Body of pancreas (tissue), 4 donors: ENCODE data around the gene ABCC4. TPM values are rescaled to one million over a fixed set of nuclear protein-coding genes. Genes with fewer than 3 reads are reported as not detected.
"Not testable (repeated sequence)": the region's sequence is repeated elsewhere in the genome, so short reads cannot be mapped to it uniquely, and the experiment has no call there.

Experiments used
- ATAC-seq: fragments of 150-250 bp; one replicate; pipeline ENCODE4 v1.9.1; 2016
- DNase-seq, 4 donors: peaks; one replicate each; pipeline ENCODE4 v3.0.0-alpha.2; 2019
- H3K27ac ChIP-seq, 4 donors: fragments of 200-600 bp; sonication (generic); 1 replicate in 3 of 4; 2 replicates in 1 of 4; pipeline versions ENCODE4 v1.5.1 to v1.6.1; 2016 to 2019; ENCODE audit warnings: mild to moderate bottlenecking in 1 of 4, mixed read lengths in 1 of 4, moderate library complexity in 1 of 4
- H3K27me3 ChIP-seq, 2 donors: fragments of 200-600 bp; sonication (generic); one replicate each; pipeline ENCODE4 v1.6.0; 2016; ENCODE audit warnings: mild to moderate bottlenecking in 1 of 2
- H3K36me3 ChIP-seq, 2 donors: fragments of 200-600 bp; sonication (generic); replicated peaks in 1 of 2; 2 replicates each; pipeline ENCODE4 v1.5.1; 2016; ENCODE audit warnings: low read depth in 2 of 2; ENCODE audit not compliant: insufficient read depth in 1 of 2
- H3K4me1 ChIP-seq: fragments of 200-600 bp; sonication (generic); one replicate; pipeline ENCODE4 v1.6.0; 2016
- H3K4me3 ChIP-seq, 2 donors: fragments of 200-600 bp; sonication (generic); 1 replicate in 1 of 2; 2 replicates in 1 of 2; pipeline ENCODE4 v1.5.1; 2016 to 2019
- H3K9me3 ChIP-seq, 3 donors: fragments of 200-600 bp; sonication (generic); 1 replicate in 2 of 3; 2 replicates in 1 of 3; pipeline ENCODE4 v1.5.1; 2016
- POLR2A ChIP-seq, 3 donors: fragments of 450-650 bp; IDR thresholded peaks; one replicate each; pipeline ENCODE4 v1.6.1; 2016; ENCODE audit warnings: antibody characterized with exemption in 3 of 3, mild to moderate bottlenecking in 2 of 3
- WGBS, 2 donors: methylation state at CpG; one replicate each; pipeline ENCODE4 v1.1.5; 2017; 5-methylcytosine and 5-hydroxymethylcytosine counted together
- intact Hi-C: fragments of 100-400 bp; cut with DNase I; formaldehyde crosslinking; loops from one replicate; pipeline ENCODE4 v1.15.1; 2023
- total RNA-seq, 2 donors: library from RNA; depleted of rRNA; stranded (reverse); fragments of >200 nt; gene quantifications; one replicate each; pipeline ENCODE4 v1.1.0, GENCODE V29; 2016
- TF ChIP-seq, protein P1 (sequence below), 7 experiments: fragments of 450-650 bp in 4 of 7; fragments of 200-600 bp in 3 of 7; sonication (generic) in 3 of 7; IDR thresholded peaks; one replicate each; pipeline ENCODE4 v1.5.1; 2016 to 2019; ENCODE audit warnings: antibody characterized with exemption in 7 of 7

The ABCC4 gene
- total RNA-seq, 2 donors from 2014 or later = 5.4 to 6.6 TPM

DNA sequence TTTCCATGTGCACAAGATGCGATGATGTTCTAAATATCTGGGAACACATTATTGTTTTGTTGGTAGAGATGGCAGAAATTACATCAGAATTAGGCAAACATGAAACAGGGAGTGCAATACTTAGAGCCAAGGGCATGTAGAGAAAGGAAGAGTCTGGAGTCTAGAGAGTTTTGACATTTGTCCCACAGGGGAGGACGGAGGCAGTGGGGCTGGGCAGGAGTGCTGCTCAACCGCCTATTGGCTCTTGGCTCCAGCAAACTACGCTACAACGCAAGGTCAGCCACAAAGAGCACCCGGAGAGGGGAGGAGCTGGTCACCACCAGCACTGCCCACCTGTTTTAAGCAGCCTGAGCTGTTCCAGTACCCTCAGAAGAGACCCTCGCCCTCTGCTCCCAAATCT lies 108.3 kb downstream of the ABCC4 start:
- intact Hi-C loops = loop anchor here (5.0 to 10.0 kb wide), 3 partner anchors 102 to 209 kb away; no protein-coding TSS in a partner anchor
- ATAC-seq (no peak), DNase-seq (no peak)
- WGBS, 2 donors = 81 to 82% methylated on average over 5 to 7 of the region's 7 CpGs
- TF ChIP-seq, protein P1, sequence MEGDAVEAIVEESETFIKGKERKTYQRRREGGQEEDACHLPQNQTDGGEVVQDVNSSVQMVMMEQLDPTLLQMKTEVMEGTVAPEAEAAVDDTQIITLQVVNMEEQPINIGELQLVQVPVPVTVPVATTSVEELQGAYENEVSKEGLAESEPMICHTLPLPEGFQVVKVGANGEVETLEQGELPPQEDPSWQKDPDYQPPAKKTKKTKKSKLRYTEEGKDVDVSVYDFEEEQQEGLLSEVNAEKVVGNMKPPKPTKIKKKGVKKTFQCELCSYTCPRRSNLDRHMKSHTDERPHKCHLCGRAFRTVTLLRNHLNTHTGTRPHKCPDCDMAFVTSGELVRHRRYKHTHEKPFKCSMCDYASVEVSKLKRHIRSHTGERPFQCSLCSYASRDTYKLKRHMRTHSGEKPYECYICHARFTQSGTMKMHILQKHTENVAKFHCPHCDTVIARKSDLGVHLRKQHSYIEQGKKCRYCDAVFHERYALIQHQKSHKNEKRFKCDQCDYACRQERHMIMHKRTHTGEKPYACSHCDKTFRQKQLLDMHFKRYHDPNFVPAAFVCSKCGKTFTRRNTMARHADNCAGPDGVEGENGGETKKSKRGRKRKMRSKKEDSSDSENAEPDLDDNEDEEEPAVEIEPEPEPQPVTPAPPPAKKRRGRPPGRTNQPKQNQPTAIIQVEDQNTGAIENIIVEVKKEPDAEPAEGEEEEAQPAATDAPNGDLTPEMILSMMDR (IDR thresholded peaks at IDR 0.05) = no peak
- TF ChIP-seq POLR2A (IDR thresholded peaks at IDR 0.05) = no peak
- Histone ChIP-seq H3K4me1 (no peaks in the 10 kb centered on the region), H3K4me3 (no peak overlapping the region), H3K9me3 (no peaks in the 10 kb centered on the region), H3K36me3 (no peaks in the 10 kb centered on the region), H3K27ac (no peak overlapping the region), H3K27me3 (no peaks in the 10 kb centered on the region)

DNA sequence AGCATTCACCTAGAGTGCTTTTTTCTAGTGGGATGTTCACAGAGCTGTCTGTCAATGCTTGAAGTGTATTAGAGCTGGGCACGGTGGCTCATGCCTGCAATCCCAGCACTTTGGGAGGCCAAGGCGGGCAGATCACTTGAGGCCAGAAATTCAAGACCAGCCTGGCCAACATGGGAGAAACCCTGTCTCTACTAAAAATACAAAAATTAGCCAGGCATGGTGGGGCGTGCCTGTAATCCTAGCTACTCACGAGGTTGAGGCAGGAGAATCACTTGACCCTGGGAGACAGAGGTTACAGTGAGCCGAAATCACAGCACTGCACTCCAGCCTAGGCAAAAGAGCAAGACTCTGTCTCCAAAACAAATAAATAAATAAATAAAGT lies 108.7 kb downstream of the ABCC4 start:
- not testable (repeated sequence) for H3K36me3 ChIP-seq, H3K4me1 ChIP-seq, H3K27me3 ChIP-seq, H3K27ac ChIP-seq, H3K4me3 ChIP-seq, ATAC-seq, DNase-seq, H3K9me3 ChIP-seq
- intact Hi-C loops = loop anchor here (5.0 to 10.0 kb wide), 3 partner anchors 102 to 210 kb away; no protein-coding TSS in a partner anchor
- 85 to 91% methylated on average over 5 of the region's 5 CpGs for WGBS, 2 donors

DNA sequence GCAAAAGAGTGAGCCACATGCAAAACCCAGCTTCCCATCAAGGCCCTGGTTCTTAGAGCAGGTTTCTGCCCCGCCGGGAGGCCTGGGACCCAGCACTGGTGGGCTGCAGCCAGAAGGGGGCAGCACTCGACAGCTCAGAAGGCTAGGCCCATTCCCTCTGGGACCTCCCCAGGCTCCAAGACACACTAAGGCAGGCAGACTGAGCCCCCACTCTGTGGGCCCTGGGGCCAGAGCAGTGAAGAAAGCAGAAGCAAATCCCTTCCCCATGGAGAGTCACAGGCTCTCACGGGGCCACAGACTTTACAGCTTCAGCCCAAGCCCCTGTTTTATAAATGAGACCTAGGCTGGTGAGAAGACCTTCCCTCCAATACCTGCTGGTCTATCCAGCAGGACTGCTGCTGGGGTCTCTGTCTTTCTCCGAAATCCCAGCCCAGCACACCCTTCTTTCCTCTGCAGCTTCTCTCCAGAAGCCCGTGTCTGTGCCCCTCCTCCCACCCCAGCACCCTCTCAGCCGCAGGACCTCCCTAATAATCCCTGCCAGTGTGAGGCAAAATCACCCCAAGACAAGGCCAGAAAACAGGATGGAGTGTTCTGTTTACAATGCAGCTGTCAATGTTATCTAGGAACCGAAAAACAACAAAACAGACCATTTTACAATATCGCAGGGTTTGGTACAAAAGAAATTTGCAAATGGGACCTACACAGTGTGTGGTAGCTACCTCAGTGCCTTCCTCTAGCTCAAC lies 109.3 kb downstream of the ABCC4 start:
- Histone ChIP-seq H3K36me3 (no peaks in the 10 kb centered on the region), H3K9me3 (no peaks in the 10 kb centered on the region), H3K27me3 (no peaks in the 10 kb centered on the region), H3K4me3 (no peak overlapping the region), H3K27ac (no peak overlapping the region), H3K4me1 (no peaks in the 10 kb centered on the region)
- 63% methylated on average over 9 of the region's 9 CpGs for WGBS, 2 donors
- ATAC-seq (peak; percentile 72), DNase-seq (peak; percentile 65 to 80 (median 69))
- TF ChIP-seq, protein P1 (IDR thresholded peaks at IDR 0.05) = peak; percentile 56 to 76 (median 72)
- TF ChIP-seq POLR2A (IDR thresholded peaks at IDR 0.05) = no peak
- intact Hi-C loops = loop anchor here (5.0 to 10.0 kb wide), 3 partner anchors 103 to 210 kb away; no protein-coding TSS in a partner anchor

DNA sequence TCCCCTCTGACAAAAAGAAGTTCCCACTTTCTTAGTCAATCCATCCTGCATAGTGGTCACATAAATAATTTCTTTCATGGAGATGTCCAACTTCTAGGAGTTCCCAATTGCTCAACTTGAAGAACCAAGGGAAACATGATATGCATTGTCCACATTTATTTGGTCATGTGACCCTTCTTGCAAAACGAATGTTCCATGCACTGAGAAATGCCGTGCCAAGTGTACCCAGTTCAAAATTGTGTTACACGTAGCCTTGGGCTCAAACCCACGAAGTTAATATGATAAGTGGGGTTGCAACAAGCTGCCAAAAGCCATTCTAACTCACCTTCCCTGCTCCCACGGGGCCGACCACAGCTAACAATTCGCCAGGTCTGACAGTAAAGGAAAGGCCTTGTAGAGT lies 113.1 kb downstream of the ABCC4 start:
- ATAC-seq (no peak), DNase-seq (no peak)
- H3K4me1 ChIP-seq = no peaks in the 10 kb centered on the region
- H3K4me3 ChIP-seq = no peak overlapping the region
- no peak overlapping the region for H3K27ac ChIP-seq
- TF ChIP-seq POLR2A (IDR thresholded peaks at IDR 0.05) = no peak
- TF ChIP-seq, protein P1 (IDR thresholded peaks at IDR 0.05) = no peak
- H3K27me3 ChIP-seq = no peaks in the 10 kb centered on the region
- no peaks in the 10 kb centered on the region for H3K36me3 ChIP-seq
- intact Hi-C loops = no loop called here
- 56 to 58% methylated on average over 7 of the region's 7 CpGs for WGBS, 2 donors
- no peaks in the 10 kb centered on the region for H3K9me3 ChIP-seq

DNA sequence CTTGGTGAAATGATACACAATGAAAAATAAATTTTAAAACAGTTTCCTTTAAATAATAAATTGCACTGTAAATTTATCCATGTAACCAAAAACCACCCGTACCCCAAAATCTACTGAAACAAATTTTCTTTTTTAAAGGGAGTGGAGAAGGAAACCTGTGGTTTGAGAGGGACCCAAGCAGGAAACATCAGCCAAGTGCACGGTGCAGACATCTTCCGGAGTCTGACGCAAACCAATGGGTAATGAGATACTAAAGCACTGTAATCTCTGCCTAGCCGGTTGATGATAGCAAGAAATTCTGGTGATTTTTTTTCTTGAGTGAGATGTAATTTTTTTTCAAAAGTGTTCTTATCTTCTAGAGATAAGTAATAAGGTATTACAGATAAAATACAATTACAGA lies 115.4 kb downstream of the ABCC4 start:
- DNase-seq = peak in 1 of 4 donors; percentile 14
- no peaks in the 10 kb centered on the region for H3K9me3 ChIP-seq
- H3K4me3 ChIP-seq = no peak overlapping the region
- no peaks in the 10 kb centered on the region for H3K36me3 ChIP-seq
- H3K4me1 ChIP-seq = peaks cover 8% of the 10 kb centered on the region
- intact Hi-C loops = no loop called here
- no peak overlapping the region for H3K27ac ChIP-seq
- 72 to 77% methylated on average over 5 of the region's 5 CpGs for WGBS, 2 donors
- no peaks in the 10 kb centered on the region for H3K27me3 ChIP-seq
- no peak for ATAC-seq
- TF ChIP-seq, protein P1 (IDR thresholded peaks at IDR 0.05) = no peak
